Astrocyte (in vitro differentiated cells and primary cell): Measurements from ENCODE around the gene CCDC177.

ENCODE experiments used
- CTCF ChIP-seq: IDR thresholded peaks from 2 replicates; pipeline ENCODE4 v1.5.1; 2011; ENCODE audit warnings: low read depth, mild to moderate bottlenecking, inconsistent platforms, low read length, moderate library complexity; ENCODE audit not compliant: insufficient read depth
- EZH2 ChIP-seq: IDR thresholded peaks from 2 replicates; pipeline ENCODE4 v1.6.1; 2012; ENCODE audit warnings: mild to moderate bottlenecking, low read length, inconsistent platforms; ENCODE audit not compliant: insufficient read depth

GRCh38 chr14:69587389-69587788, 12.7 kb upstream of the CCDC177 start:
- TF ChIP-seq EZH2 = no peak
- no peak for TF ChIP-seq CTCF
